HG03520 (cell line): ENCODE data around the gene WNT7B.

ENCODE experiments used
- ATAC-seq: cut with Tn5 transposase; IDR thresholded peaks from one replicate; pipeline ENCODE4 v1.9.1; 2021; ENCODE audit warnings: mild to moderate bottlenecking, moderate library complexity; ENCODE audit not compliant: unreplicated experiment

The WNT7B gene

DNA sequence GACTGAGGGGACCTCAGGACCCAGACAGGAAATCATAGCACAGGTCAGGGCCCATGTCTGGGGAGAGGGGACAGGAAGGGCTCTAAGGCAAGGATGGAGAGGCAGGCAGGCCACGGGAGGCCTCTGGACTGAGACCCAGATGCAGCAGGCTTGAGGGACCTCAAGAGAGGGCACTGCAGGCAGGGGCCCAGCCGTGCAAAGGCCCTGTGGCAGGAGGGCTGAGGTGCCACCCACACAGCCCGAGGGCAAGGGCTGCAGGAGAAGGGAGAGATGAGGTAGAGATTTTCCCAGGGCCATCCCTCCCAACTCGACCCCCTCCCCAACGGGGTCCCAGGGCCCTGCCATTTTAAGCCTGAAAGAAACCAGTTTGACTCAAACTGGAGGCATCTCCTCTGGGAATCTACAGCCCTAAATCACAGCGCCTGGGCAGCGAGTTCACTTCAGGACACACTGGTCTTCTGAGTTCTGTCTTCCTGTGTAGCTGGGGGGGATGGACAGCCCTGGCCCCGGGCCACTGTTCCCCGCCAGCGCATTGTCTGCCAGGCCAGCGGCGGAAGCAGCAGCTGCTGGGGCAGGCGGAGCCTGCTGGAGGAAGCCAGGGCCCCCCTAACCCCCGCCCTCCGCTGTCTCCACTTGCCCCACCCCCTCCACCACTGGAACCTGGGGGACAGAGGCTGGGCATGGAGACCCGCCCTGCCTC lies 20.3 kb upstream of the WNT7B start:
- no peak for ATAC-seq

DNA sequence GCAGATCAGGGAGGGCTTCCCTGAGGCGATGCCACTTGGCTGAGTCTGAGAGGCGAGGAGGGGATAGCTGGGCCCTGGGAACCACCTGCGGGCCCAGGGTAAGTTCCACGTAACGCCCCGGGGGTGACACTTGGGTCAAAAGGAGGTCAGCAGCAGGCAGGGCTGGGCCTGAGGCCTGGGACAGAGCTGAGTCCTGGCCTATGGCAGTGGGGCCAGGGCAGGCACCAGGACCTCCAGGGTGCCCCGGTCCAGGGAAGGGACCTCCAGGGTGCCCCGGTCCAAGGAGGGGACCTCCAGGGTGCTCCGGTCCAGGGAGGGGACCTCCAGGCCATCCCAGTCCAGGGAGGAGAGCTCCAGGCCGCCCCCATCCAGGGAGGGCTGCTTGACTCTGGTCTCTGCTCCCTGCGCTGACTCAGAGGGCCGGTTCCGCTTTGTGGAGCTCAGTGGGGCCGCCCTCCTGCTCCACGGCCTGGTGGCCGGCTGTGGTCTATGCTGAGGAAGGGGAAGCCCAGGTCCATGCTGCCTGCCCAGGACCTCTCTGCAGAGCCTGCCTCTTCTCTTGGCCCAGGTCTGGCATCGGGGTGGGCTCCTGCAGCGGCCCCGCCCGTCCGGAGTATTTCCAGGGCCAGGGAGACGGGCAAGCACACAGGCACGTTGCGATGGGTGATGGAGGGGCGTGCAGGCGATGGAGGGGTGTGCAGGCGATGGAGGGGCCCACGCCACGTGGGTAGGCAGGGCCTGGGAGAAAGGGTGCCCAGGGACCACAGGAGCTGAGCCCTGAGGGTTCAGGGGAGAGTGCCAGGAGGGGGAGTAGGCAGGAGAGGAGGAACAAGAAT lies 19.5 kb upstream of the WNT7B start:
- ATAC-seq, result no peak

DNA sequence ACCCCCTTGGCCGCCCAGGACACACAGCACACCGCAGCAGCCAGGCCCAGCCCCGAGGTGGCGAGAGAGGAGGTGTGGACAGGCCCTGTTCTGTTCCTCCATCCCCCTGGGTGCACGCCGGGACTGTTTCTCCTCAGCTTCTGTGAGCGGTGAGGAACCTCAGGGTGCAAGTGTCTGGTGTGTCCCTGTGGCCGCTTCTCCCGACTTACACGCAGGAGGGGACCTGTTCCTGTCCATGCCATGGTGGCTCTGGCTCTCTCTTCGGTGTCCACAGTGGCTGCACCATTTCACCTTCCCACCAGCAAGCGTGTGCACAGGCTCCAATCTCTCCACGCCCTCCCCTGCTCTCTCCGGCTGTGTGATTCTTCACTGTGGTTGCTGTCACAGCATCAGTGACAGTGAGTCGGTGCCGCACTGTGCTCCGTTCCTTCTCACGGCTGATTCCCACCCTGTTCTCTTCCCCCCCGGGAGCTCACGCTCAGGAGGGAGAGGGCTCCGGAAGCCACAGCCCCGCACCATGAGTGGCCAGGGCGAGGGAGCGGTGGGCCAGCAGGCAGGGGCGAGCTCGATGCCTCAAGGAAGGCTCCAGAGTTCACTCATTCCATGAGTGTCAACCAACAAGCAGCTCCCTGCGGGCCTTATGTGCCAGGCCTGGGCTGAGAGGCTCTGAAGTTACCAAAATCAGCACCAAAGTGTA lies 18.6 kb upstream of the WNT7B start:
- ATAC-seq, result no peak

DNA sequence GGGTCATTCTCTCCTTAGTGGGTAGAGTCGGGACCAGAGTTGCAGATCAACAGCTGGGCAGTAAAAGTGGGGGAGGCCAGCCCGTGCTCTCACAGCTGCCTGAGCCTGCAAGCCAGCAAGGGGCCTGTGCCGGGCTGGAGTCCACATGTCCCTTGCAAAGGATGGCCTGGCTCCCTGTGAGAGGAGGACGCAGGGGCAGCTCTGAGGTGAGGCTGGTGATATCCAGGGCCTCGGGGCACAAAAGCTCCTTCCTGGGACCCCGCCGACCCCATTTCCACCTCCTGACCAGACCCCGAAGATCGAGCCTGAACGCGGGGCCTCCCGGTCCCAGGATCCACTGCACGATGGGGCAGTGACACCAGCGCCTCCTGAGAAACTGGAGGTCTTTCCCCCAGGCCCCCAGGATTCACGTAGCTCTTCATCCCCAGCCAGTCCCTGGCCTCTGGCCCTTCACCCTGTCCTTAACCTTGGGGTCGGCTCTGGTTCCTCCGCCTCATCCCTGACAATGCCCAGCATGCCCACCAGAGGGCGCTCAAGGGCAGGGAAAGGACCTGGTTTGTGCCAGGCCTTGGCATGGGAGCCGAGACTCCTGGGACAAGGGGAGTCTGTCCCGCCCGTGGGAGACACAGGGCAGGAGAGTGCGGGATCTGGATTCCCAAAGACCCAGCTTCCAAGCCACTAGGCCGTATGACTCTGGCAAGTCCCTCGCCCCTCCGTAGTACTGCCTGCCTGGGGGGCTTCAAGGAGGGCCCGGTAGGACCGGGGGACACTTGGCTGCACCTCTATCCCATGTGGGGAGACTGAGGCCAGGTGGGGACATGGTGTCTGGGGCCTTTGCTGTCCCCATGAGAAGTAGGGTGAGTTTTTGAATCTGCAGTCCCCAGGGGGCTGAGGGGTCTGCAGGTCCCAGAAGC lies 17.8 kb upstream of the WNT7B start:
- ATAC-seq, result no peak

DNA sequence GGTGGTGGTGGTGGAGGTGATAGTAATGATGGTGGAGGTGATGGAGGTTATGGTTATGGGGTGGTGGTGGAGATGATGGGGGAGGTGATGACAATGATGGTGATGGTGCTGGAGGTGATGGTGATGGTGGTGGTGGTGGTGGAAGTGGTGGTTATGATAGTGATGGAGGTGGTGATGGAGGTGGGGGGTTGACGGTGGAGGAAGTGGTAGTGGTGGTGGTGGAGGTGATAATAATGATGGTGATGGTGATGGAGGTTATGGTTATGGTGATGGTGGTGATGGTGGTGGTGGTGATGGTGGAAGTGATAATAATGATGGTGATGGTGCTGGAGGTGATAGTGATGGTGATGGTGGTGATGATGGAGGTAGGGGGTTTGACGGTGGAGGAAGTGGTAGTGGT lies 16.9 kb upstream of the WNT7B start:
- ATAC-seq, result no peak

DNA sequence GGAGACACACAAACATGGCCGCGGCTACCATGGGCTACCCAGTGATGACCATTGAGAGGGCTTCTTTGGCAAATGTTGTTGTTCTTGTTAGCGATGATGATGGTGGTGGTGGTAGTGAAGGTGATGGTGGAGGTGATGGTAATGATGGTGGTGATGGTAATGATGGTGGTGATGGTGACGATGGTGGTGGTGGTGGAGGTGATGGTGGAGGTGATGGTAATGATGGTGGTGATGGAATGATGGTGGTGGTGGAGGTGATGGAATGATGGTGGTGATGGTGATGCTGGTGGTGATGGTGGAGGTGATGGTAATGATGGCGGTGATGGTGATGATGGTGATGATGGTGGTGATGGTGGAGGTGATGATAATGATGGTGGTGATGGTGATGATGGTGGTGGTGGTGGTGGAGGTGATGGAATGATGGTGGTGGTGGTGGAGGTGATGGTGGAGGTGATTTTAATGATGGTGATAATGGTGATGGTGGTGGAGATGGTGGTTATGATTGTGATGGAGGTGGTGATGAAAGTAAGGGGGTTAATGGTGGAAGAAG lies 16.3 kb upstream of the WNT7B start:
- ATAC-seq, result no peak

DNA sequence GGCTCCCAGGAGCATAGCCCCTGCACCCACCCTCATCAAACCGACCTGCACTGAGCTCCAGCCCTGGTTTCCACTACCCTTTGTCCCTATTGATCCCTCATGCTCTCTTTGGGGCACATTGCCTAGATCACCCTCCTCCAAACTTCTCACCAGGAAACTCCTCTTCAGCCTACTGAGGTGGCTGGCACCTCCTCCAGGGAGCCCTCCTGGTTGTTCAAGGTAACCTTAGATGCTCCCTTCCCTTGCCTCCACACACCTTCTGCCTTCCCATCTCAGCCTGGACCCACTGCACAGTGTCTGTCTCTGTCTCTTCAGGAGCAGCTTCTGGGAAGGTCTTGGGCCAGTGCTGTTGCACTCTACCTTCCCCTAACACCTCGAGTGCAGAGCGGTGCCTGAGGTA lies 15.8 kb upstream of the WNT7B start:
- ATAC-seq, result no peak

DNA sequence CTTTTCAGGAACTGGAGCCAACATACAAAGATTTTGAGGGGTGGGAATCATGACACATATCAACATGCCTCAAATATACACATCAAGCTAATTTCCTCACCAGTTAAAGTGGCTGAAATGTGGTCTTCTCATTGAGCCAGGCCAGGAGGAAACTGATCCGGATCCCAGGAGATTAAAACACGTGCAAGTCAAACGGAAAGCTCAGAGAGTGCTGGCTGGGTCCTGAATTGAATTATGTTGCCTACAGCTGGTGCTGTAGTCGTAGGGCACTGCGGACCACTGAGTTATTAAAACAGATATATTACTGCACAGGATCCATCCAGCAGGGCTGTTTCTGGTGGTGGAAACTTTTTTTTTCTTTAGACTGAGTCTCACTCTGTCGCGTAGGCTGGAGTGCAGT lies 14.1 kb upstream of the WNT7B start:
- ATAC-seq, result no peak

DNA sequence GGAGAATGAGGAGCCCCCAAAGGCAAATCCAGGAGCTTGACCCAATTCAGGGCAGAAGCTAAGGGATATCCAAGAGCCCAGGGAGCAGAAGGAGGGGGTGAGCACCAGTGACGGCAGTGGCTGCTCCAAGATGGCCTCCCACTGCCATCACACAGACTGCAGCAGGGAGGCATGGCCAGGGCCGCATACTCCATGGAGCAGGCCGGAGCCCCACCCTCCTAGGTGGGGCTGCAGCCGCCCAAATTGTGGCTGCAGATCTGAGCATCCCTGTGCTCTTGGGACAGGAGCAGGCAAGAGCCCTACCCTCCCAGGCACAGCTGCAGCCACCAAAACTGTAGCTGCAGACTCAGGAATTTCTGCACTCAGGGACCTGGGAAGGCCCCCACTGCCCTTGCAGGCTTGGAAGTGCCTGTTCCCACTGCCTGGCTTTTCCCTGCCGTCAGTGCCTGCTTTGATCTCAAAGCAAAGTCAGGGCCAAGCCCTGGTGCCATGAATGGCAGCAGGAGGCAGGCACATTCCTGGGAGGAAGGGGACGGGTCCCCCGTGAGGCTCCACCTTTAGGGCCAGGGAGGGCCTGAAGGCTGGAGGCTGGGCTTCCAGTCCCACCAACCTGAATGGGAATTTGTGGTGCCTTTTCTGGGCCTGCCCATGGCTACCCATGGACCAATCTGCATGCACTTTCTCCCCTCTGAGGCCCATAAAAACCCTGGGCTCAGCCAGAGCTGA lies 10.3 kb upstream of the WNT7B start:
- ATAC-seq, result no peak

DNA sequence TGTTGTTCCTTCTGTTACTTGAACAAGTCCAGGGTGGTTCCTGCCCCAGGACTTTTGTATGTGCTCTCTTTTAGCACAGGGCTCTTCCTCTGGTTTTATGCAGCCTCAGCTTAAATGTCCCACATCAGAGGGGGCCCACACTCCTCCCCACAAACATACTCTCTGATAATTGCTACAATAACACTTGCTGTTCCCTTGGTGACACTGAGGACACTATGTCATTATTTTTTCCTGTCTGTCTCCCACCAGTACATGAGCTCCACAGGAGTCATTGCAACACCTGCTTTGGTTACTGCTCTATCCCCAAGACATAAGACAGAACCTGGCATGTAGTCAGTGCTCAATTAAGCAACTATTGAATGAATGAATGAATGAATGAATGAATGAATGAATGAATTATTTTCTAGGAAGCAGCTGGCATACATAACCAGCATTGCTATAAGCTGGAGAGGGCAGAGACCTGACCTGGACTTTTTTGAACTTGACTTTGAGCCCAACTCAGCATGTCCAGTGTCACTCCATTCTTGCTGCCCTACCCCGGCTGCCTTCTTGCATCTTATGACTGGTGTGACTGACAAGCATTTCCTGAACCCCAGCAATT lies 7.5 kb upstream of the WNT7B start:
- no peak for ATAC-seq

DNA sequence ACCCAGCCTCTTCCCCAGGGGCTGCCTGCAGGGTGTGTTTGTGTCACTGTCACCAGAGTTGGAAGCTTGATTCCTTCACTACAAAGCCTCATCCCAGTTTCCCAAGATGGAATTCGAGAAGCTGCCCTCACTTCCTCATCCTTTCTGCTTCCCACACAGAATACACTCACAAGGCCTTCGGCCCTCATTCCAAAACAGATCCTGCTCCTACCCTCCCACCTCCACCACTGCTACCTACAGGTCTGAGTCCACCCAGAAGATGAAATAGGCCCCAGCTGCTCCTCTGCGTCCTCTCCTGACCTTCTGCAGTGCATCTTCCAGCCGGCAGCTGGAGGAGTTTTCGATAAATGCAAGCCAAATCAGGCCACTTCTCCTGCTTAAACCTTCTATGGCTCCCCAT lies 6.8 kb upstream of the WNT7B start:
- ATAC-seq, result no peak

DNA sequence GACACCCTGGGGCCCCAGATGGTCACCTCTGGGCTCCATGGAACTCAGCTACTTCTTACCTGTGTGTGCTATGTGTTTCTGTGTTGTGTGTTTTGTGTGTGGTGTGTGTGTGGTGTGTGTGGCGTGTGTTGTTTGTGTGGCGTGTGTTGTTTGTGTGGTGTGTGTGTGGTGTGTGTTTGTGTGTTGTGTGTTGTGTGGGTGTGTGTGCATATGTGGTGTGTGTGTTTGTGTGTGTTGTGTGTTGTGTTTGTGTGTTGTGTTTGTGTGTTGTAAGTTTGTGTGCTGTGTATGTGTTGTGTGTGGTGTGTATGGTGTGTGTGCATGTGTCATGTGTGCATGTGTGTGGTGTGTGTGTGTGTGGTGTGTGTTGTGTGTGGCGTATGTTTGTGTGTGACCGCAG lies 3.8 kb upstream of the WNT7B start:
- ATAC-seq, result no peak

DNA sequence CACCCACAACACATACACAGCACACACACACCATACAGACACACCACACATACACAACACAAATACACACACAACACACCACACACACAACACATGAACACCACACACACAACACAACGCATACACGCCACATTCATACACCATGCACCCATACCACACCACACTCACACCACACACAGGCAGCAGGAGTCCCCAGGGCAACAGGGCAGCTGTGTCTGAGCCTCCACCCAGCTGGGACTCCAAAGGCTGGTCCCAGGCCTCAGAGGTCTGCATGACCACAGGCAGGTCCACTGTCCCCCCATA lies 3.3 kb upstream of the WNT7B start:
- ATAC-seq, result no peak

DNA sequence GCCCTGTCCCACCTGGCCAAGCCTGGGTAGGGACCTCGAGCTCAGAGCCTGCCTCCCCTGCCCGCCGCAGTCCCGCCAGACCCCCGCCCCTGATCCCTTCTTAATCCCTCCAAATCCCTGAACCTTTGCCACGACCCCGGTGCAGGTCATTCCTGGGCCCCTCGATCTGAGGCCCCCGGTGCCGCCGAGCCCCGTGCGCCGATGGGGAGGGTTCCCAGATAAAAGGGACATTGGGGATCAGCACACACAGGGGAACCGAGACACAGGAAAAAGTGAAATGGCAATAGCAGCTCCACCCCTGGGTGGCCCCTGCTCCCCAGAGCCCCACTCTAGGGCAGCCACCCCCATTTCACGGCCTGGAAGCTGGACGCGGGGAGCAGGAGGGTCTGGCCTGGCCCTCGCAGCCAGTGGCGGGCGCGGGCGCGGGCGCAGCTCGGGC lies 1.3 kb upstream of the WNT7B start:
- no peak for ATAC-seq

DNA sequence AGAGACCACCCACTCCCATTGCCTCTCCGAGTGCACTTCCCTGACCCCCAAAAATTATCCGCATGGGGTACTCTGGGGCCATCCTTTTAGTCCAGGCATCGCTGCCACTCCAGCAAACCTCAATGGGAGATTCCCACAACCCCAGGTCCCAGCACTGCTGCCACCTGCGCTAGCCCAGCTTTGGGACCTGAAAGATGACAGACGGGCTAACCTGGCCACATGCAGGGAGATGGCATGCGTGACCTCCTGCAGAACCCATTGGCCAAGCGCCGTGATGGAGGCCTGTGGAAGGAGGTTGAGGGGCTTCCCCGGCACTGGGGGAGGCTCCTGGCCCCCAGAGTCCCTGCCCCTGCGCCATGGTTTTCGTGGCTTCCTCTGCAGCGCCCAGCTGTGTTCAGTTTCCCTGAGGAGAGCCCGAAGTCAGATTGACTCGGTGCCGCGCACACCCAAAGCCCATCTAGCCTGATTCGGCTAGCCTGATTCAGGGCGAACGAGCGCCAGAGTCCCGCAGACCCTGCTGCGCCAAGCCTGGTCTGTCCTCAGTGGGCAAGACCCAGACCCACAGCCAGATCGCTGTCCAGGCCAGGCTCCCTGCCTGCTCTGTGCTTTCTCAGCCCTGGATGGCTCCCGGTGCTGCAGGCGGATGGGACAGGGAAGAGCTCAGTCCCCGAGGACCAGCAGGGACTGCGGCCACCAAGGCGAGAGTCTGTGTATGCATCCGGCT lies 751 bp upstream of the WNT7B start:
- no peak for ATAC-seq

DNA sequence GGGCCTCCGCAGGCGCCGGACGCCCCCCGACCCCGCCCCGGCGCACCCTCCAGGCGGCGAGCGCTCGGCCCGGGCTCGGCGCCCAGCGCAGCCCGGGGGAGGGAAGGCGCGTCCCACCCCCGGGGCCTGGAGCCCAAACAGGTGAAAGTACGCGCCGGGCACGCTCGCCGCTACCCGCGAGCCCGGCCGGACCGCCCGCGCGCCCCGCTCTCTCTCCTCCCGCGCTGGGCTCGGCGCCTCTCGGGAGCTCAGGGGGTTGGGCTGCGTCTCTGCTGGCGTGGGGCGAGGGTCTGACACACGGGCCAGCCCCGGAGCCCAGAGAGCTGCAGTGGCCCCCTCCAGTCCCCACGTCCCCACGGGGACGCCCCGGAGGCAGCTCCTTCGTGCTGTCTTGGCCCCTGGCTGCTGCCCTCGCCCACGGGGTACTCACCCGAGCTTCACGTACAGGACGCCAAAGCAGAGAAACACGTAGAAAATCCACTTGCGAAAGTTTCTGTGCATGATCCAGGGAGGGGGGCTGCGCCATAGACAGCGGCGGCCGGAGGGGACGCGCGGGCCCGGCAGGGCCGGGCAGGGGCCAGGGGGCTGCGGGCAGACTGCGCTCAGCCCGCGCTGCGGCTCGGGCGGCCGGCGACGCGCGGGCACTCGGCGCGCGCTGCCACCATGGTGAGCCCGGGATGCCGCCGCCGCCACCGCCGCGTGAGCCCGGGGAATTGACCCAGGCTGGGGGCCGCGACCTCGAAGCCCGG lies 534 bp downstream of the WNT7B start:
- ATAC-seq, result no peak

DNA sequence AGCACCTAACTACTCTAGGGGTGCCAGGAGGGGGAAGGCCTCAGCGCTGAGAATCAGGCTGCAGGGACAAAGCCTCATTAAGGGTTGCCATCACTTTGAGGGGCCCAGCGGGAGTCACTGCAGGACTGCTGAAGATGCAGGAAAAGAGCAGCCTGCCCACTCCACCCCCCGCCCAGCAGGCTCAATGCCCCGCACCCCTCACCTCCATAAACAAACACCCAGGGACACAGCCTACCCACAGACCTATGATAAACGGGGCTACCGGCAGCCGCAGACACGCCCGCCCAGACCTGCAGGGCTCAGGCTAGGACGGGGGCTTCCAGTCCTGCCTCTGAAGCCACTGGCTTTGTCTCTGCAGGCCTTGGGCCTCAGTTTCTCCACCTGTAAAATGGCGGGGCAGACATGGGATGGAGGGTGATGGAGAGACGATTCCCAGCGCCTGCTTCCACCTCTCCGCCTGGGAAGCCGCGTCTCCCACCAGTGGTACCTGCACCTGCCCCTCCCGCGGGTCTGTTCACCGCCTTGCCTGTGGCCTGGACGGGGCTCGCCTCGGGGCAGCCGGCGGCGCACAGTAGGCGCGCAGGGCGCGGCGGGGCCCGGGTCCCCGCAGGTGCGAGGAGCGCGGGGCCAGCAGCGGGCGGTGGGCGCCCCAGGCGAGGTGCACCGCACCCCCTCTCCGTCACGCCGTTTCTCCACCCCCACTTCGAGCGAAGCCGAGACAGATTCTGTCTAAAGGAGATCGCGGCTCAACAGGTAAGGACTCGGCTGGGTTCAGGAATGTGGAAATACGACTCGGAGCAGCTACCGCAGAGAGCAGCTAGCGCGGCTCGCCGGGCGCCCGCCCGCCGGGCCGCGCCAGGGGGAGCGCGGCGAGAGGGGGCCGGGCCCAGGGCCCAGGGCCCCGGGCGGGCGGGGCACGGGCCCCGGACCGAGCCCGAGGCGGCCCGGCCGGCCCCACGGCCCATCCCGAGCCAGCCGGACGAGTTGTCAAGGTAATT lies 1.5 kb downstream of the WNT7B start:
- no peak for ATAC-seq
